ENCODE data around the gene ABR. TPM values are rescaled to one million over a fixed set of nuclear protein-coding genes. Genes with fewer than 3 reads are reported as not detected.

Gene ABR
- total and polyA plus RNA-seq, 4 donors = 59.7 to 223 (median 142) TPM

- Histone ChIP-seq H3K4me3 (ENCODE audit: low read depth, low read length) (no peak overlapping the region), H3K36me3 (ENCODE audit: control insufficient read depth, insufficient read depth, low read length) (peaks cover 78% of the 10 kb centered on the region), H3K4me1 (ENCODE audit: control insufficient read depth, insufficient read depth, low read length) (peaks cover 35% of the 10 kb centered on the region), H3K27ac (ENCODE audit: low read depth, low read length) (peak overlapping the region; percentile 10), H3K9me3 (ENCODE audit: control insufficient read depth, insufficient read depth, low read length) (no peaks in the 10 kb centered on the region), H3K27me3 (ENCODE audit: control insufficient read depth, insufficient read depth, low read length) (no peaks in the 10 kb centered on the region)
- DNase-seq (ENCODE audit: low read depth in 4 of 6, low spot score in 6 of 6) = no peak
- 86% methylated on average over 8 of the region's 19 CpGs for WGBS (ENCODE audit: insufficient coverage)
Observed at GRCh38 chr17:1090465-1091189, 89.2 kb downstream of the ABR start.

- Histone ChIP-seq H3K27me3 (ENCODE audit: control insufficient read depth, insufficient read depth, low read length) (no peaks in the 10 kb centered on the region), H3K9me3 (ENCODE audit: control insufficient read depth, insufficient read depth, low read length) (no peaks in the 10 kb centered on the region), H3K4me1 (ENCODE audit: control insufficient read depth, insufficient read depth, low read length) (peaks cover 34% of the 10 kb centered on the region), H3K36me3 (ENCODE audit: control insufficient read depth, insufficient read depth, low read length) (peaks cover 74% of the 10 kb centered on the region), H3K27ac (ENCODE audit: low read depth, low read length) (peak overlapping the region; percentile 10), H3K4me3 (ENCODE audit: low read depth, low read length) (no peak overlapping the region)
- WGBS (ENCODE audit: insufficient coverage) = 50% methylated on average over 13 of the region's 13 CpGs
- peak in 1 of 6 donors; percentile 75 for DNase-seq (ENCODE audit: low read depth in 4 of 6, low spot score in 6 of 6)
Observed at GRCh38 chr17:1089915-1090314, 89.9 kb downstream of the ABR start.

GRCh38 chr17:1087381-1088241 is 92.2 kb downstream of the ABR start:
- no peaks in the 10 kb centered on the region for H3K9me3 ChIP-seq (ENCODE audit: control insufficient read depth, insufficient read depth, low read length)
- peak in 2 of 6 donors; percentile 73 to 92 for DNase-seq (ENCODE audit: low read depth in 4 of 6, low spot score in 6 of 6)
- no peak overlapping the region for H3K4me3 ChIP-seq (ENCODE audit: low read depth, low read length)
- H3K36me3 ChIP-seq (ENCODE audit: control insufficient read depth, insufficient read depth, low read length) = peaks cover 66% of the 10 kb centered on the region
- H3K27ac ChIP-seq (ENCODE audit: low read depth, low read length) = peak overlapping the region; percentile 58
- WGBS (ENCODE audit: insufficient coverage) = 22% methylated on average over 26 of the region's 35 CpGs
- no peaks in the 10 kb centered on the region for H3K27me3 ChIP-seq (ENCODE audit: control insufficient read depth, insufficient read depth, low read length)
- H3K4me1 ChIP-seq (ENCODE audit: control insufficient read depth, insufficient read depth, low read length) = peaks cover 48% of the 10 kb centered on the region

- H3K9me3 ChIP-seq (ENCODE audit: control insufficient read depth, insufficient read depth, low read length) = no peaks in the 10 kb centered on the region
- peaks cover 64% of the 10 kb centered on the region for H3K36me3 ChIP-seq (ENCODE audit: control insufficient read depth, insufficient read depth, low read length)
- peaks cover 56% of the 10 kb centered on the region for H3K4me1 ChIP-seq (ENCODE audit: control insufficient read depth, insufficient read depth, low read length)
- H3K27ac ChIP-seq (ENCODE audit: low read depth, low read length) = no peak overlapping the region
- WGBS (ENCODE audit: insufficient coverage) = 30% methylated on average over 11 of the region's 19 CpGs
- H3K4me3 ChIP-seq (ENCODE audit: low read depth, low read length) = no peak overlapping the region
- H3K27me3 ChIP-seq (ENCODE audit: control insufficient read depth, insufficient read depth, low read length) = no peaks in the 10 kb centered on the region
- DNase-seq (ENCODE audit: low read depth in 4 of 6, low spot score in 6 of 6) = peak in 2 of 6 donors; percentile 65 to 89
Observed at GRCh38 chr17:1083451-1084187, 96.2 kb downstream of the ABR start.

- Histone ChIP-seq H3K9me3 (ENCODE audit: control insufficient read depth, insufficient read depth, low read length) (no peaks in the 10 kb centered on the region), H3K36me3 (ENCODE audit: control insufficient read depth, insufficient read depth, low read length) (peaks cover 69% of the 10 kb centered on the region), H3K27ac (ENCODE audit: low read depth, low read length) (no peak overlapping the region), H3K27me3 (ENCODE audit: control insufficient read depth, insufficient read depth, low read length) (no peaks in the 10 kb centered on the region), H3K4me3 (ENCODE audit: low read depth, low read length) (no peak overlapping the region), H3K4me1 (ENCODE audit: control insufficient read depth, insufficient read depth, low read length) (peaks cover 60% of the 10 kb centered on the region)
- 94% methylated on average over 7 of the region's 8 CpGs for WGBS (ENCODE audit: insufficient coverage)
- no peak for DNase-seq (ENCODE audit: low read depth in 4 of 6, low spot score in 6 of 6)
Observed at GRCh38 chr17:1082579-1082978, 97.2 kb downstream of the ABR start.

- Histone ChIP-seq H3K9me3 (ENCODE audit: control insufficient read depth, insufficient read depth, low read length) (no peaks in the 10 kb centered on the region), H3K4me3 (ENCODE audit: low read depth, low read length) (peak overlapping the region; percentile 26), H3K36me3 (ENCODE audit: control insufficient read depth, insufficient read depth, low read length) (peaks cover 86% of the 10 kb centered on the region), H3K27ac (ENCODE audit: low read depth, low read length) (no peak overlapping the region), H3K27me3 (ENCODE audit: control insufficient read depth, insufficient read depth, low read length) (no peaks in the 10 kb centered on the region), H3K4me1 (ENCODE audit: control insufficient read depth, insufficient read depth, low read length) (peaks cover 70% of the 10 kb centered on the region)
- DNase-seq (ENCODE audit: low read depth in 4 of 6, low spot score in 6 of 6) = peak in 3 of 6 donors; percentile 73 to 97 (median 95)
- 20% methylated on average over 41 of the region's 43 CpGs for WGBS (ENCODE audit: insufficient coverage)
Observed at GRCh38 chr17:1078831-1079561, 100.8 kb downstream of the ABR start.

- Histone ChIP-seq H3K27ac (ENCODE audit: low read depth, low read length) (no peak overlapping the region), H3K4me3 (ENCODE audit: low read depth, low read length) (peak overlapping the region; percentile 26), H3K27me3 (ENCODE audit: control insufficient read depth, insufficient read depth, low read length) (no peaks in the 10 kb centered on the region), H3K4me1 (ENCODE audit: control insufficient read depth, insufficient read depth, low read length) (peaks cover 65% of the 10 kb centered on the region), H3K9me3 (ENCODE audit: control insufficient read depth, insufficient read depth, low read length) (no peaks in the 10 kb centered on the region), H3K36me3 (ENCODE audit: control insufficient read depth, insufficient read depth, low read length) (peaks cover 87% of the 10 kb centered on the region)
- DNase-seq (ENCODE audit: low read depth in 4 of 6, low spot score in 6 of 6) = peak in 2 of 6 donors; percentile 62 to 74
- WGBS (ENCODE audit: insufficient coverage) = 34% methylated on average over 38 of the region's 42 CpGs
Observed at GRCh38 chr17:1077986-1078711, 101.6 kb downstream of the ABR start.

GRCh38 chr17:1077581-1077985 is 102.2 kb downstream of the ABR start:
- H3K9me3 ChIP-seq (ENCODE audit: control insufficient read depth, insufficient read depth, low read length) = no peaks in the 10 kb centered on the region
- H3K27ac ChIP-seq (ENCODE audit: low read depth, low read length) = no peak overlapping the region
- DNase-seq (ENCODE audit: low read depth in 4 of 6, low spot score in 6 of 6) = peak in 2 of 6 donors; percentile 35 to 62
- peak overlapping the region; percentile 6 for H3K4me3 ChIP-seq (ENCODE audit: low read depth, low read length)
- H3K36me3 ChIP-seq (ENCODE audit: control insufficient read depth, insufficient read depth, low read length) = peaks cover 87% of the 10 kb centered on the region
- no peaks in the 10 kb centered on the region for H3K27me3 ChIP-seq (ENCODE audit: control insufficient read depth, insufficient read depth, low read length)
- peaks cover 64% of the 10 kb centered on the region for H3K4me1 ChIP-seq (ENCODE audit: control insufficient read depth, insufficient read depth, low read length)
- 71% methylated on average over 5 of the region's 10 CpGs for WGBS (ENCODE audit: insufficient coverage)

Measured in spinal cord (tissue), 10 donors.